ENCODE measurements around the gene PANK1.

PANK1 gene

GRCh38 chr10:89615112-89615511 lies 29.9 kb downstream of the PANK1 start:
- DNase-seq, result no peak

- no peak for DNase-seq
Measured at GRCh38 chr10:89613582-89613981, 31.5 kb downstream of the PANK1 start.

- no peak for DNase-seq
Measured at GRCh38 chr10:89611282-89611681, 33.8 kb downstream of the PANK1 start.

GRCh38 chr10:89609833-89610346 lies 35.2 kb downstream of the PANK1 start:
- no peak for DNase-seq

GRCh38 chr10:89604200-89604599 lies 40.8 kb downstream of the PANK1 start:
- no peak for DNase-seq

- DNase-seq, result no peak
Measured at GRCh38 chr10:89602919-89603318, 42.1 kb downstream of the PANK1 start.

GRCh38 chr10:89601728-89602361 lies 43.2 kb downstream of the PANK1 start:
- DNase-seq, result no peak

GRCh38 chr10:89600041-89600440 lies 45.0 kb downstream of the PANK1 start:
- no peak for DNase-seq

GRCh38 chr10:89593043-89593442 lies 52.0 kb downstream of the PANK1 start:
- DNase-seq, result no peak

- no peak for DNase-seq
Measured at GRCh38 chr10:89592539-89592938, 52.5 kb downstream of the PANK1 start.

- no peak for DNase-seq
Measured at GRCh38 chr10:89591796-89592271, 53.2 kb downstream of the PANK1 start.

- no peak for DNase-seq
Measured at GRCh38 chr10:89591111-89591795, 53.8 kb downstream of the PANK1 start.

- DNase-seq, result no peak
Measured at GRCh38 chr10:89590326-89590725, 54.7 kb downstream of the PANK1 start.

GRCh38 chr10:89589101-89589720 lies 55.8 kb downstream of the PANK1 start:
- no peak for DNase-seq

- DNase-seq, result no peak
Measured at GRCh38 chr10:89588671-89589070, 56.4 kb downstream of the PANK1 start.

- no peak for DNase-seq
Measured at GRCh38 chr10:89582022-89582421, 63.0 kb downstream of the PANK1 start.

- no peak for DNase-seq
Measured at GRCh38 chr10:89580243-89580642, 64.8 kb downstream of the PANK1 start.

- no peak for DNase-seq
Measured at GRCh38 chr10:89576696-89577095, 68.3 kb downstream of the PANK1 start.

- no peak for DNase-seq
Measured at GRCh38 chr10:89576022-89576421, 69.0 kb downstream of the PANK1 start.

GRCh38 chr10:89575031-89575430 lies 70.0 kb downstream of the PANK1 start:
- DNase-seq, result no peak

- no peak for DNase-seq
Measured at GRCh38 chr10:89574368-89574767, 70.7 kb downstream of the PANK1 start.

GRCh38 chr10:89567576-89568245 lies 77.3 kb downstream of the PANK1 start:
- no peak for DNase-seq

GRCh38 chr10:89566992-89567391 lies 78.0 kb downstream of the PANK1 start:
- DNase-seq, result no peak

All from activated CD8-positive, alpha-beta memory T cell treated with anti-CD3 and anti-CD28 coated beads, Interleukin-2, amount 50 U/mL, for 4 hours (primary cell).